Skeletal muscle cell (primary cell): Measurements from ENCODE around the gene PSMD14.
"Not testable (repeated sequence)": the region's sequence is repeated elsewhere in the genome, so short reads cannot be mapped to it uniquely, and the experiment has no call there.

Source experiments
- DNase-seq: peaks from one replicate; pipeline ENCODE4 v3.0.0-alpha.2; 2010; ENCODE audit warnings: low read depth
- H3K4me3 ChIP-seq: 2 replicates; pipeline ENCODE4 v1.5.1; 2011; ENCODE audit warnings: low read depth, mild to moderate bottlenecking, control low read depth, low read length, moderate library complexity

PSMD14 gene

DNA sequence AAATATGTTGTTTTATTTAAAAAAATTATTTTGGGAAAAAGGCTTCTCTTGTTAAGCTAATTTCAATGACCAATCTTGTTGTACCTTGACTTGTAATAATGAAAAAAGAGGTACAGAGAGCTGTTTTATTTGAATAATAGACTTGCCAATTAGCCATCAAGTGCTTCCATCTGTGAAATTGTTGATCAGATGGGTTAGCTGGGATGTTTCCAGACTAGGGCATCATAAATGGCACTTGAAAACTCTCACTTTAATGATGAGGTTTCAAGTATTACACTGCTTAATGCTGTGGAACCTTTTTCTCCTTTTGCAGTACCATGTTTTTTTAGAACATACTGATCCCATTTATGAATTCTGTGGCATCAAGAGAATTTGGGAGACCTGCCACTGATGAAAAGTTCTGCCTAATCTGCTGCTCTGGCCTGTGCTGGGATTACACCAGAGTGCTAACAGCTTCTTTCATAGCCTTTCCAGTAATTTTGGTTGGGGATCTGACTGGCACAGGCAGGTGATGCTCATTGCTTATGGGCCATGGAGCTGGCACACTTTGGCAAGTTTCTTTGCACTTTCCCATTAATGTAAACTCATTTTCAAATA is 24.2 kb downstream of the PSMD14 start:
- no peak overlapping the region for H3K4me3 ChIP-seq
- no peak for DNase-seq

GRCh38 chr2:161335626-161336025 is 27.4 kb downstream of the PSMD14 start:
- no peak for DNase-seq
- H3K4me3 ChIP-seq, result no peak overlapping the region

DNA sequence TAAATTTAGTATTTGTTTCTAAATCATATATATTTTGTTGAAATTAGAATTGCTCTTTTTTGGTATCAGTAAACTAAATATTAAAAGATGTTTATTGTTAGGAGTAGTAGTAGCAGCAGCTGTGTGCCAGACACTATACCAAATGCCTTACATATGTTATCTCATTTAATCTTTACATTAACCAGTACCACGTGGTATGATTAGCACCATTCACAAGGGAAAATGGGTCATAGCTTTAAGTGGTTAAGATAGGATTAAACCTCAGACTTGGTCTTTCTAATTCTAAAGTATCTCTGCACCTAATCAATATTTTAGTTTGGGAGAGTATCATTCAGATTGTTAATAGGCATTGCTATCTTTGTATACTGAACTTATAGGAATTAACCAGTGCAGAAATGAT is 29.0 kb downstream of the PSMD14 start:
- no peak for DNase-seq
- H3K4me3 ChIP-seq, result no peak overlapping the region

DNA sequence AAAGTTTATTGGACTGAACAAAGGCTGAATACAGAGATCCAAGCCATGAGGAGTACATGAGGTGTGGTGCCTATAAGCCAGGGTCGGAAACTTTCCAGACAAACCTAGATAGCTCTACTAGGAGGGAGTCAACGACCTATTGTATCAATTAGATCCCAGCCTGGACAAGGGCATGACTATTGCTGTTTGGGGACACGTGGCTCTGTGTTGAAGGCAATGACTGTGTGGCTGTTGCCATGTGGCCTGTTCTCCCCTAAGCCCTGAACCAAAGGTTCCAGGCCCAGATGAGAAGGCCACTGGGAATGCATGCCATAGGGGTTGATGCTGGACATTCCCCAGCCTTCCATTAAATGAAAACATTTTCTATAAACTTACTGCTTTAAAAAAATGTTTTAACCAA is 31.3 kb downstream of the PSMD14 start:
- not testable (repeated sequence) for DNase-seq, H3K4me3 ChIP-seq

DNA sequence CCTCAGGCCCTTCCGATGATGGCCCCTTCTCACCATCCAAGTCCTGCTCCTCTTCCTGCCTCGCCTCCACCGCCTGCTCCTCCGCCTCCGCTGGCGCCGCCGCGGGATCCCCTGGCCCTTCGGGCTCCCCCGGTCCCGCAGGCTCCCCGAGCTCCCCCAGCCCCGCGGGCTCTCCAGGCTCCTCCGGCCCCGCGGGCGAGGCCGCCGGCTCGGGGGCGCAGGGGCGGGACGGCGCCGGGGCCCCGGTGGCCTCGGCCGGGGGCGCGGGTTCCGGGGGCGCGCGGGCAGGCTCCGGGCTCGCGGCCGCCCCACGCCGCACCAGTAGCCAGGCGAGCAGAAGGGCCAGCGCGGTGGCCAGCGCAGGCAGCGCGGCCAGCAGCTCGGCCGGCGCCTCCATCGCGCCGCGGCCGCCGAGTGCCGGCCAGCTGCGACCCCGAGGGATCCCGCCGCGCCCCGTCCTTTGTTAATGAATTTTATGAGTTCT is 32.7 kb downstream of the PSMD14 start:
- not testable (repeated sequence) for DNase-seq, H3K4me3 ChIP-seq

DNA sequence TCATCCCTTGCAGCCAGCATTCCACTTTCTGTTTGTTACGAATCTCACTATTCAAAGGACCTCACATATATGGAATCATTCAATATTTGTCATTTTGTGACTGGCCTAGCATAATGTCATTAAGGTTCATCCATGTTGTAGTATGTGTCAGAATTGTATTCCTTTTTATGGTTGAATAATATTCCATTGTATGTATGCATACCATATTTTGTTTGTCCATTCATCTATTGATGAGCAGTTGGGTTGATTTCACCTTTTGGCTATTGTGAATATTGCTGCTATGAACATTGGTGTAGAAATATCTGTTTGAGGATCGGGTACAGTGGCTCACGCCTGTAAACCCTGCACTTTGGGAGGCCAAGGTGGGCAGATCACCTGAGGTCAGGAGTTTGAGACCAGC is 35.0 kb downstream of the PSMD14 start:
- DNase-seq, result no peak
- no peak overlapping the region for H3K4me3 ChIP-seq

- H3K4me3 ChIP-seq, result no peak overlapping the region
- DNase-seq, result no peak
These were observed 36.5 kb downstream of the PSMD14 start for GRCh38 chr2:161344692-161345091.

DNA sequence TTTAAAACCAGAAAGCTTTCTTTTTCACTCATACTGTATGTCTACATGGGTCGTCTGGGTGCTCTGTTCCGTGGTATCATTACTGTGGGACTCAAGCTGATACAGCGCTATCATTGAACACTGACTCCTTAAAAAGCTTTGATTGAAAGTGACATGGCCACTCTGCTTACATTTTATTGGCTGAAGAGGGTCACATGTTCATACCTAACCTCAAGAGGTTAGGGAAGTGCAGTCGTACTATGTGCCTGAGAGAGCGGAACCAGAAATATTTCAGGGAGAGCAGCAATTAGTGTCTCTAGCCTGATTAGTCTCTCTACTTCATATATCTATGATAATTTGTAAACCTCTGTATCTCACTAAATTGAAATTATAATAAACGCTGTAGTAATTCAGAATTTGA is 43.5 kb downstream of the PSMD14 start:
- H3K4me3 ChIP-seq, result no peak overlapping the region

GRCh38 chr2:161352719-161353118 is 44.5 kb downstream of the PSMD14 start:
- no peak for DNase-seq
- no peak overlapping the region for H3K4me3 ChIP-seq

More for the DNA sequence above, 43.5 kb downstream of the PSMD14 start:
- DNase-seq, result no peak

GRCh38 chr2:161353543-161353942 is 45.3 kb downstream of the PSMD14 start:
- no peak for DNase-seq
- no peak overlapping the region for H3K4me3 ChIP-seq

DNA sequence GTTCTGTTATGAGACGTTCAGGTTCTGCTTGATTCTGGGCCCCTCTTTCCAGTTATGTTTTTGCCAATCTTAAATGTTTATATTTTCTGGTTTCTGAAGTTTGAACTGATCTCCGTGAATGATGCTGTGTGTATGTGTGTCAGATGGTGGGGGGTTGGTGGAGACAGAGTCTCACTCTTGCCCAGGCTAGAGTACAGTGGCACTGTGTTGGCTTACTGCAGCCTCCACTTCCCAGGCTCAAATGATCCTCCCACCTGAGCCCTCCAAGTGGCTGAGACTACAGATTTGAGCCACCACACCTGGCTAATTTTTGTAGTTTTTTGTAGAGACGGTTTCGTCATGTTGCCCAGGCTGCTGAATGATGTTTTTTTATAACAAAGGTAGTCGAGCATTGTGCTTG is 45.9 kb downstream of the PSMD14 start:
- H3K4me3 ChIP-seq, result no peak overlapping the region

DNA sequence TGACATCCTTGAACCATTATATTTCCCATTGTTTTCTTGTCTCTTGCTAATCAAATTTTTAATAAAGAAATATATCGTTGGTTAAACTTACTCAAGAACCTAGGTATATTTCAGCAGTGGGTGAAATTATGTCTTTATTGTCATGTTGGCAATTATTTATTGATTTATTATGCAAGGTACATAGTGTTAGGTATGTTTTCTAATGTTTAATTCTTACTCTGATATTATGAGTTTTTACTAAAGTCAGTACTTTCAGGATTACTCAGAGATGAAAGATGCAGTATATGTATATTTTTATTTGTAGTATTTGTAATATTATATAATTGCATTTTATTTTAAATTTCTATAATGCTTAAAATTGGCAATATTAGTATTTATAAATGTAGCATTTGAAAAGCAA is 46.9 kb downstream of the PSMD14 start:
- no peak overlapping the region for H3K4me3 ChIP-seq
- DNase-seq, result no peak

More for the DNA sequence above, 45.9 kb downstream of the PSMD14 start:
- no peak for DNase-seq

- no peak for DNase-seq
- no peak overlapping the region for H3K4me3 ChIP-seq
These were observed 47.8 kb downstream of the PSMD14 start for GRCh38 chr2:161355983-161356382.

- H3K4me3 ChIP-seq, result no peak overlapping the region
- no peak for DNase-seq
These were observed 48.9 kb downstream of the PSMD14 start for GRCh38 chr2:161357097-161357496.

- no peak overlapping the region for H3K4me3 ChIP-seq
- DNase-seq, result no peak
These were observed 50.6 kb downstream of the PSMD14 start for GRCh38 chr2:161358838-161359237.

GRCh38 chr2:161360095-161360654 is 52.0 kb downstream of the PSMD14 start:
- H3K4me3 ChIP-seq, DNase-seq: not testable (repeated sequence)

GRCh38 chr2:161362568-161363166 is 54.4 kb downstream of the PSMD14 start:
- H3K4me3 ChIP-seq, result no peak overlapping the region
- DNase-seq, result no peak

DNA sequence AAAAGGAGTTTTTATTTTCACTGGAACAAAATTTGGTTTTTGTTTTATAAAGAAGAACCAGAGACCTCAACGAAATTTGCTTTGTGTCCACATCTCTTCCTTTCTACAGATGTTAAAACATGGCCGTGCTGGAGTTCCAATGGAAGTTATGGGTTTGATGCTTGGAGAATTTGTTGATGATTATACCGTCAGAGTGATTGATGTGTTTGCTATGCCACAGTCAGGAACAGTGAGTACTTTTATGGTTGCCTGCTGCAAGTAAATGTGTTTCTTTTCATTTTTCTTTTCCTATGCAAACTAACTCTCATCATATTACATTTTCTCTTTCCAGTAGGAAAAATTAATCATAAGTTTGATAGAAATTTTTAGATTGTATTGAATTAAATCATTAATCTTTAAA is 59.5 kb downstream of the PSMD14 start:
- DNase-seq, result no peak
- no peak overlapping the region for H3K4me3 ChIP-seq

DNA sequence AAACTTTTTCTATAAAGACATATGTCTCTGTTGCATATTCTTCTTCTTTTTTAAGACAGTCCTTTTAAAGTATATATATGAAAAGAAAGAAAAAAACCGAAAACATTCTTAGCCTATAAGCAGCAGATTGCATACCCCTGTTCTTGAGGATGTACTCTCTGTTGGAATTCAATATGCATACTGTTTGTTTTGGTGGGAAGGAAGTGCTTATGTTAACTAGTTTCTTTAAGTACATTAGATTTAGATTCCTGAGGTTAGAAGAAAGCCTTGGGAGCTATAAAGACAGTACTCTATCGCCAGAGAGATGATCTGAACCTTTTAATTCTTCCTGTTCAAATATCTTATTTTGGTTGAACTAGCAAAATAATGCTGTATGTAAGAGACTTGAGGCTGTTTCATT is 61.1 kb downstream of the PSMD14 start:
- no peak for DNase-seq

DNA sequence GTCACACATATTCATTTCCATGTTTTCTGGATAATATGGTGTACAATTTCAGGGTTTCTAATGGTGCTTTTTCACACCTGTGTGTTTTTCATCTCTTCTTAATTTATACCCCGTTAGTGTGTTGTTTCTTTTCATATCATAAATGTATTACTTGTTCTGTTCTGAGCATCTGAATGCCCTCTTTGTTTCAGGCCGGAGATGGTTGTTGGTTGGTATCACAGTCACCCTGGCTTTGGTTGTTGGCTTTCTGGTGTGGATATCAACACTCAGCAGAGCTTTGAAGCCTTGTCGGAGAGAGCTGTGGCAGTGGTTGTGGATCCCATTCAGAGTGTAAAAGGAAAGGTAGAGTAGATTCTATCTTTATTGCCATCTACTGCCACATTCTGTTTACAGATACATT is 62.8 kb downstream of the PSMD14 start:
- no peak overlapping the region for H3K4me3 ChIP-seq
- no peak for DNase-seq

More for the DNA sequence above, 61.1 kb downstream of the PSMD14 start:
- H3K4me3 ChIP-seq, result no peak overlapping the region

DNA sequence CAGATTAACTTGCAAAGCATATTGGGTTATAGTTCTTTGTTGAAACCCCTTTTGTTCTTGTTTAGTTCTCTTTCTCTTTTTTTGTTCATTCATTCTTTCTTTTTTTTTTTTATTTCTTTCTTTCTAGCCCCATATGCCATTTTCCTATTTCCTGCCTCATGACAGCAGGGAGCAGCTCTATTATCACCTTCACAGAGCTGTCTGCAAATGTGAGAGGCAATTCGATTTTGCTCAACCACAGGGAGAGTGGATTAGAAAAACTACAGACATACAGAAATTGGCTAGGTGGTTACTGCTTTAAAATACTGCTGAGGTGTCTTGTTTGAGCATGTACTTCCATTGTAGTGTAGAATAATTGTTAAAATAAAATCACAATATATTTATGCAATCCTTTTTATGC is 63.6 kb downstream of the PSMD14 start:
- no peak for DNase-seq
- H3K4me3 ChIP-seq, result no peak overlapping the region
